ENCODE results near the gene SGPP2. TPM values are rescaled to one million over a fixed set of nuclear protein-coding genes. Genes with fewer than 3 reads are reported as not detected.

The SGPP2 gene
- total RNA-seq, 1 donor = not detected

DNA sequence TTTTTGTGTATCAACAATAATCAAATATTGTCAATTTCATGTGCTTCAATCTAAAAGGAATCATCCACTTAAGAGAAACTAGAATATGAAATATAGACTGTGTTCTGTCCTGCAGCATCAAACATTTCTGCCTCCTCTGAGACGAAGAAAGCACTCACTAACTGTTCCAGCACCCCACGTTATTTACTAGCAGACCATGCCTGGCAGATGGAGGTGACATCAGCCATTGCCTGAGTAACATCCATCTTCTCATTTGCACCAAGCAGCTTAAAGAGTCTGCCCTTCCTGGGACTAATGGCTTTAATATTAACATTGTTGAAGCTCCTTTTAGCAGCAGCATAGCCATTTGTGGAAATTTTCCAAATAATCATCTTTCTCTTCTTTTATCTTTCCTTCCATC is 25.7 kb downstream of the SGPP2 start:
- no peak overlapping the region for H3K4me3 ChIP-seq (ENCODE audit: low read depth, low read length)
- no peak for TF ChIP-seq CTCF (IDR thresholded peaks at IDR 0.05; ENCODE audit: insufficient read depth, low read depth, low read length)
- no peak for DNase-seq (ENCODE audit: low read depth)

DNA sequence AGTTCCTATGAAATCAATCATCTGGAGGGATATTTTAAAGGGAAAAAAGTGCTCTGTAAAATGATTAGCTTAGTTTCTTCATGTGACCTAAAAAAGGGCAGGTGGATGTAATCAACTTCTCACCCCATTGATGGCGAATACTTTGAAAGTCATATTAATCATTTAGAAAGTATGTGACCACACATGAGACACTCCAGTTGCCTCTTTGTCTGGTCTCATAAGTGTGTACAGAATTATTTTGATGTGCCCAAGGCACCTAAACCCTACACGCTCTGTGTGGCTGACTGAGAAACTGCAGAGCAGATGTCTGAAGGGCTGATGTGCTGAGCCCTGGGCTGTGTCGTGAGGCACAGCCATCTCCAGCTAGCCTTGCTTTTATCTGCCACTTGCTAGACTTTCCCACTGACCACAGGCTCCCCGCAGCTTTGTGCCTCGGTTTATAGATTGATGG is 26.9 kb downstream of the SGPP2 start:
- no peak overlapping the region for H3K4me3 ChIP-seq (ENCODE audit: low read depth, low read length)
- peak; percentile 20 for DNase-seq (ENCODE audit: low read depth)
- no peak for TF ChIP-seq CTCF (IDR thresholded peaks at IDR 0.05; ENCODE audit: insufficient read depth, low read depth, low read length)

- no peak overlapping the region for H3K4me3 ChIP-seq (ENCODE audit: low read depth, low read length)
- no peak for TF ChIP-seq CTCF (IDR thresholded peaks at IDR 0.05; ENCODE audit: insufficient read depth, low read depth, low read length)
- no peak for DNase-seq (ENCODE audit: low read depth)
Observed at GRCh38 chr2:222452422-222452950, 28.1 kb downstream of the SGPP2 start.

DNA sequence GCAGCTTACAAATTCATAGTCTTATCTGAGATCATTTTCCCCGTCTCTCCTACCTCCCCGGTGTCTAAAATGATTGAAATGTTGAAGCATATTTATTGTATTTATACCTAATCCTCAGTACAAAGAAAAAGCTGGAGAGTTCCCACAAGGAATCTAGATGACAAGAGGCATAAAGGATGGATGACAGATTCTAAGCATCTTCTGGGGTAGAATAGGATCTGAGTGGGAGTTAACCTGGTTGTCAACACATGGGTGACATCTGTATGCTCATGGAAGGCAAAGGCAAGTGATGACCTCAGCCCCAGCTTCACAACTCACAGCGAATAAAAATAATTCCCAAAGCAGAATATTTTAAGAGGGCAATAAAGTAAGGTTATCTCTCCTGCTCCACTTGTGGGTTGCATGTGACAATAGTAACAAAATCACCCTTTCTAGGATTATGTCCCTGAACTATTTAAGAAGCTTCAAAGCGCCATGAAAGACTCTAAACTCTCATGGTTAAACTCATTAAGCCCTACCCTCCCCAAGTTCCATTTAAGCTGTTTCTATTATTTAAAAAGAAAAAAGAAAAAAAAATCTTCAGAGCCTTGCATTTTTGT is 32.2 kb downstream of the SGPP2 start:
- no peak overlapping the region for H3K4me3 ChIP-seq (ENCODE audit: low read depth, low read length)
- DNase-seq (ENCODE audit: low read depth) = no peak
- TF ChIP-seq CTCF (IDR thresholded peaks at IDR 0.05; ENCODE audit: insufficient read depth, low read depth, low read length) = no peak

- H3K4me3 ChIP-seq (ENCODE audit: low read depth, low read length) = no peak overlapping the region
- TF ChIP-seq CTCF (IDR thresholded peaks at IDR 0.05; ENCODE audit: insufficient read depth, low read depth, low read length) = no peak
- DNase-seq (ENCODE audit: low read depth) = no peak
Observed at GRCh38 chr2:222459983-222460382, 35.6 kb downstream of the SGPP2 start.

DNA sequence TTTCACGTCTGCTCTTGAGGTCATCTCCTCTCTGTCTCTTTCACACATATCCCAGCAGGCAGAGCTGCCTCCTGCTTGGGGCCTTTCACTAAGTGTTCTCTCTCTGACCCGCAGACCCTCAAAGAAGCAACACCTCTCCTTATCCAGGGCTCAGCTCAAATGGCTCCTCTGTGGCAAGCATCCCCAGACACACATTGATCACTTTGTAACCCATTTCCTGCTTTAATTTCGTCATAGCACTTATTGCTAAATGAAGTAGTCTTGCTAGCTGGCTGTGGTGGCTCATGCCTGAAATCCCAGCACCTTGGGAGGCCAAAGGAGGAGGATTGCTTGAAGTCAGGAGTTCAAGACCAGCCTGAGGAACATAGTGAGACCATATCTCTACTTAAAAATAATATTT is 41.4 kb downstream of the SGPP2 start:
- DNase-seq (ENCODE audit: low read depth) = no peak
- H3K4me3 ChIP-seq (ENCODE audit: low read depth, low read length) = no peak overlapping the region
- TF ChIP-seq CTCF (IDR thresholded peaks at IDR 0.05; ENCODE audit: insufficient read depth, low read depth, low read length) = no peak

DNA sequence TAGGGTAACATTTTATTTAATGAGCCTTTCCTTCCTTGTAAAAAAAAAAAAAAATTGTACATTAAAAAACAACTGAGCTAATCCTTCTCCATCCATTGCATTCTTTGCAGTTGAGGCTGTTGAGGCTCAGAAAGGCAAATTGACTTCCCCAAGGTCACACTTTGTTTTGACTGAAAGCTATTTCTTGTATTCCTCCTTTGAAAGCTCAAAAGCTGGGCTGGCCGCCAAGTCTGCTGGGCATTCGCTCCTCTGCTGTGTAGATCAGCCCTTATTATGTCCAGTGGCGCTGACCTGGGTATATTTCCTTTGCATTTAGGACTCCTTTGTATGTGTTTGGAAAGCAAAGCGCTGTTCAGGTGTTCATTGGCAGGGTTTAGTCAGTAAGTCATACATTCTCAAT is 44.0 kb downstream of the SGPP2 start:
- no peak for DNase-seq (ENCODE audit: low read depth)
- H3K4me3 ChIP-seq (ENCODE audit: low read depth, low read length) = no peak overlapping the region
- no peak for TF ChIP-seq CTCF (IDR thresholded peaks at IDR 0.05; ENCODE audit: insufficient read depth, low read depth, low read length)
